Gastrocnemius medialis (tissue), 4 donors: ENCODE results near the gene ETS2. TPM values are rescaled to one million over a fixed set of nuclear protein-coding genes. Genes with fewer than 3 reads are reported as not detected.

Experiments used
- ATAC-seq, 2 donors: fragments of 150-250 bp; one replicate each; pipeline ENCODE4 v1.9.1; 2016
- DNase-seq, 2 donors: peaks; one replicate each; pipeline ENCODE4 v3.0.0-alpha.2; 2019
- H3K27ac ChIP-seq, 4 donors: fragments of 200-600 bp; sonication (generic); 1 replicate in 1 of 4; 2 replicates in 3 of 4; pipeline ENCODE4 v1.5.1; 2016 to 2018; ENCODE audit warnings: mild to moderate bottlenecking in 2 of 4, moderate library complexity in 1 of 4
- H3K27me3 ChIP-seq, 3 donors: fragments of 200-600 bp; sonication (generic) in 2 of 3; 1 replicate in 1 of 3; 2 replicates in 2 of 3; pipeline versions ENCODE4 v1.5.1 to v1.6.0; 2016 to 2019; ENCODE audit warnings: mild to moderate bottlenecking in 1 of 3, moderate library complexity in 1 of 3
- H3K36me3 ChIP-seq, 2 donors: fragments of 200-600 bp; sonication (generic) in 1 of 2; one replicate each; pipeline ENCODE4 v1.5.1; 2017 to 2018
- H3K4me1 ChIP-seq, 2 donors: fragments of 200-600 bp; sonication (generic) in 1 of 2; one replicate each; pipeline ENCODE4 v1.5.1; 2016 to 2017; ENCODE audit warnings: mild to moderate bottlenecking in 2 of 2
- H3K4me3 ChIP-seq, 4 donors: fragments of 200-600 bp; sonication (generic) in 3 of 4; 1 replicate in 1 of 4; 2 replicates in 3 of 4; pipeline ENCODE4 v1.5.1; 2016 to 2019; ENCODE audit warnings: mild to moderate bottlenecking in 2 of 4
- H3K9me3 ChIP-seq, 3 donors: fragments of 200-600 bp; sonication (generic) in 2 of 3; 1 replicate in 1 of 3; 2 replicates in 2 of 3; pipeline ENCODE4 v1.5.1; 2016 to 2019
- CTCF ChIP-seq, 5 experiments: fragments of 450-650 bp in 3 of 5; fragments of 200-600 bp in 2 of 5; sonication (generic) in 2 of 5; IDR thresholded peaks in 4 of 5; conservative IDR thresholded peaks in 1 of 5; 1 replicate in 4 of 5; 2 replicates in 1 of 5; pipeline ENCODE4 v1.5.1; 2016 to 2019; ENCODE audit warnings: antibody characterized with exemption in 5 of 5, mild to moderate bottlenecking in 3 of 5, moderate library complexity in 3 of 5
- POLR2A ChIP-seq, 2 donors: fragments of 450-650 bp; IDR thresholded peaks; one replicate each; pipeline ENCODE4 v1.6.1; 2017; ENCODE audit warnings: antibody characterized with exemption in 2 of 2, mild to moderate bottlenecking in 2 of 2, moderate library complexity in 2 of 2
- in situ Hi-C, 4 donors: fragments of 200-750 bp; cut with MboI; loops; one replicate each; pipeline versions ENCODE4 v1.15.0 to v1.8.0; 2017; ENCODE audit warnings: low sequenced_read_pairs in 4 of 4
- intact Hi-C: fragments of 100-400 bp; cut with DNase I; formaldehyde crosslinking; loops from one replicate; pipeline ENCODE4 v1.15.1; 2023; ENCODE audit warnings: low total_unique reads
- total RNA-seq, 4 donors: library from RNA; depleted of rRNA; stranded (reverse); fragments of >200 nt; gene quantifications; one replicate each; pipeline versions ENCODE4 v1.1.0 to v1.2.3, GENCODE V29; 2016

The ETS2 gene
- total RNA-seq, 4 donors from 2014 or later = 51.5 to 136 (median 59.3) TPM

- Histone ChIP-seq H3K4me1 (no peaks in the 10 kb centered on the region), H3K9me3 (no peaks in the 10 kb centered on the region), H3K27me3 (no peaks in the 10 kb centered on the region), H3K36me3 (no peaks in the 10 kb centered on the region), H3K27ac (no peak overlapping the region), H3K4me3 (no peak overlapping the region)
- intact Hi-C loops (no loop called here), in situ Hi-C loops (no loop called here)
- TF ChIP-seq CTCF (IDR thresholded peaks at IDR 0.05 in 4 of 5, conservative IDR thresholded peaks at IDR 0.05 in 1 of 5) = no peak
- TF ChIP-seq POLR2A (IDR thresholded peaks at IDR 0.05) = no peak
- no peak for ATAC-seq
- no peak for DNase-seq
These were observed 17.3 kb upstream of the ETS2 start for GRCh38 chr21:38788275-38788905.

GRCh38 chr21:38789275-38789674, 16.5 kb upstream of the ETS2 start:
- no peak overlapping the region for H3K27ac ChIP-seq
- no peaks in the 10 kb centered on the region for H3K27me3 ChIP-seq
- intact Hi-C loops (no loop called here), in situ Hi-C loops (no loop called here)
- H3K9me3 ChIP-seq = no peaks in the 10 kb centered on the region
- DNase-seq (no peak), ATAC-seq (no peak)
- no peak overlapping the region for H3K4me3 ChIP-seq
- TF ChIP-seq CTCF (IDR thresholded peaks at IDR 0.05 in 4 of 5, conservative IDR thresholded peaks at IDR 0.05 in 1 of 5) = no peak
- no peak for TF ChIP-seq POLR2A (IDR thresholded peaks at IDR 0.05)
- no peaks in the 10 kb centered on the region for H3K4me1 ChIP-seq
- H3K36me3 ChIP-seq = no peaks in the 10 kb centered on the region

- Histone ChIP-seq H3K4me1 (no peaks in the 10 kb centered on the region), H3K27ac (no peak overlapping the region), H3K4me3 (no peak overlapping the region), H3K27me3 (no peaks in the 10 kb centered on the region), H3K36me3 (no peaks in the 10 kb centered on the region), H3K9me3 (no peaks in the 10 kb centered on the region)
- ATAC-seq = no peak
- DNase-seq = no peak
- TF ChIP-seq POLR2A (IDR thresholded peaks at IDR 0.05) (no peak), CTCF (IDR thresholded peaks at IDR 0.05 in 4 of 5, conservative IDR thresholded peaks at IDR 0.05 in 1 of 5) (no peak)
- in situ Hi-C loops (no loop called here), intact Hi-C loops (no loop called here)
These were observed 15.7 kb upstream of the ETS2 start for GRCh38 chr21:38790059-38790458.

- ATAC-seq (no peak), DNase-seq (no peak)
- Histone ChIP-seq H3K36me3 (no peaks in the 10 kb centered on the region), H3K4me3 (no peak overlapping the region), H3K27me3 (no peaks in the 10 kb centered on the region), H3K27ac (no peak overlapping the region), H3K4me1 (no peaks in the 10 kb centered on the region), H3K9me3 (no peaks in the 10 kb centered on the region)
- TF ChIP-seq CTCF (IDR thresholded peaks at IDR 0.05 in 4 of 5, conservative IDR thresholded peaks at IDR 0.05 in 1 of 5) = no peak
- no peak for TF ChIP-seq POLR2A (IDR thresholded peaks at IDR 0.05)
- intact Hi-C loops (no loop called here), in situ Hi-C loops (no loop called here)
These were observed 14.8 kb upstream of the ETS2 start for GRCh38 chr21:38790961-38791360.
